CD4-positive, alpha-beta T cell treated with Interleukin-4 for 4 hours (primary cell): ENCODE data around the gene JPH2.
A peak's percentile ranks its signal among the peaks of the same experiment; 100 is the strongest.

Experiments
- DNase-seq: peaks from one replicate; pipeline ENCODE4 v3.0.0-alpha.2; 2020

JPH2 gene

GRCh38 chr20:44095831-44096230, 91.2 kb downstream of the JPH2 start:
- no peak for DNase-seq

GRCh38 chr20:44093249-44093582, 93.8 kb downstream of the JPH2 start:
- DNase-seq, result no peak

GRCh38 chr20:44092551-44093248, 94.3 kb downstream of the JPH2 start:
- peak; percentile 34 for DNase-seq

GRCh38 chr20:44091026-44091425, 96.0 kb downstream of the JPH2 start:
- no peak for DNase-seq

GRCh38 chr20:44089987-44090674, 96.9 kb downstream of the JPH2 start:
- peak; percentile 8 for DNase-seq

GRCh38 chr20:44087857-44088120, 99.2 kb downstream of the JPH2 start:
- no peak for DNase-seq

GRCh38 chr20:44087051-44087856, 99.7 kb downstream of the JPH2 start:
- DNase-seq, result no peak

GRCh38 chr20:44085616-44086434, 101.2 kb downstream of the JPH2 start:
- no peak for DNase-seq

- DNase-seq, result no peak
Measured at GRCh38 chr20:44084891-44085290, 102.1 kb downstream of the JPH2 start.

GRCh38 chr20:44084439-44084838, 102.5 kb downstream of the JPH2 start:
- no peak for DNase-seq

- no peak for DNase-seq
Measured at GRCh38 chr20:44083220-44083933, 103.6 kb downstream of the JPH2 start.

GRCh38 chr20:44081888-44082287, 105.1 kb downstream of the JPH2 start:
- no peak for DNase-seq

- no peak for DNase-seq
Measured at GRCh38 chr20:44081476-44081875, 105.5 kb downstream of the JPH2 start.

GRCh38 chr20:44080646-44081267, 106.2 kb downstream of the JPH2 start:
- DNase-seq, result peak; percentile 81

GRCh38 chr20:44080064-44080463, 106.9 kb downstream of the JPH2 start:
- no peak for DNase-seq

GRCh38 chr20:44079291-44079690, 107.7 kb downstream of the JPH2 start:
- DNase-seq, result no peak

- DNase-seq, result no peak
Measured at GRCh38 chr20:44075950-44076232, 111.1 kb downstream of the JPH2 start.

- DNase-seq, result no peak
Measured at GRCh38 chr20:44075191-44075949, 111.6 kb downstream of the JPH2 start.

GRCh38 chr20:44074252-44075151, 112.5 kb downstream of the JPH2 start:
- DNase-seq, result no peak

GRCh38 chr20:44073675-44074071, 113.3 kb downstream of the JPH2 start:
- no peak for DNase-seq
